ENCODE results near the gene MFAP2.

The MFAP2 gene

DNA sequence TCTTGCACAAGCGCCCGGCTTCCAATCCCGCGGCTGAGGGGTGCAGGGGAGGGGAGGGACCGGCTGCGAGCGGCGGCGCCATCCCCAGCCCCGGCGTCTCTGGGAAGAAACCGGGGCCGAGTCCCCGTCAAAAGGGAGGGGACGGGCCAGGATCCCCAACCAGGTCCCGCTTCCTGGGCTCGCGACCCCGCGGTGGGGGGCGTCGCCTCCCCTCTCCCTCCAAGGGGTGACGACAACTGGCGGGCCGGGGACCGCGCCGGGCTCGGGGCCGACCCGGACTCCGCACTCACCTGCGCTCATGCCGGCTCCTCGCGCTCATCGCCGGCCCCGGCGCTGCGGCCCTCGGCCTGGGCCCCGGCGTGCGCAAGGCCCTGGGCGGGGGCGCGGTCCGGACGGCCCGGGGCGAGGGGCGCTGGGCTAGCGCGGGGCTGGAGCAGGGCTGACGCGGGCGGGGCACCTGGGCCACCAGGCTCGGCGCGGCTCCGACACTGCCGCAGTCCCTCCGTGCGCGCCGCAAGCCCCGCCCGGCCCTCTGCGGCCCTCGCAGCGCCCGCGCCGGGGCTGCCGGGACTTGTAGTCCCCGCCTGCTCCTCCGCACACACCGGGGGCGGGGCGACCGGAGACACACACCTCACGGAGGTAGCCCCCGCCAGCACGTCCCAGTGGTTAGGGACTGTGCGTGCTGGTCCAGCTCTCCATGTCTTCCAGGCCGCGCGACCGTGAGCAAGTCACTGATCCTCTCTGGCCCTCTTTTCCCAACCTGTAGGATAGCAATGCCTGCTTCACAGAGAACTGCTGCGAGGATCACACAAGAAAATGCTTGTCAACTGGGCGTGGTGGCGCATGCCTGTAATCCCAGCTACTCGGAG lies 31.3 kb upstream of the MFAP2 start, which contains the start of gene ATP13A2 (continued):
- TF ChIP-seq CSRNP3 (CRISPR knock-in tag; IDR thresholded peaks at IDR 0.05) (no peak), POU6F1 (CRISPR knock-in tag; IDR thresholded peaks at IDR 0.05; ENCODE audit: borderline replicate concordance, low read depth) (no peak), ZNF565 (CRISPR knock-in tag; conservative IDR thresholded peaks at IDR 0.05; ENCODE audit: low read depth) (no peak), ZNF70 (CRISPR knock-in tag; IDR thresholded peaks at IDR 0.05) (no peak), BACH2 (CRISPR knock-in tag; IDR thresholded peaks at IDR 0.05; ENCODE audit: borderline replicate concordance) (no peak), ZC3H10 (CRISPR knock-in tag; IDR thresholded peaks at IDR 0.05) (no peak), ARNTL (CRISPR knock-in tag; IDR thresholded peaks at IDR 0.05; ENCODE audit: borderline replicate concordance, low read depth) (no peak), OSR1 (CRISPR knock-in tag; IDR thresholded peaks at IDR 0.05) (no peak), ZNF8 (CRISPR knock-in tag; IDR thresholded peaks at IDR 0.05) (no peak), TOX (CRISPR knock-in tag; IDR thresholded peaks at IDR 0.05; ENCODE audit: borderline replicate concordance) (no peak), ZFP3 (CRISPR knock-in tag; IDR thresholded peaks at IDR 0.05) (no peak)

DNA sequence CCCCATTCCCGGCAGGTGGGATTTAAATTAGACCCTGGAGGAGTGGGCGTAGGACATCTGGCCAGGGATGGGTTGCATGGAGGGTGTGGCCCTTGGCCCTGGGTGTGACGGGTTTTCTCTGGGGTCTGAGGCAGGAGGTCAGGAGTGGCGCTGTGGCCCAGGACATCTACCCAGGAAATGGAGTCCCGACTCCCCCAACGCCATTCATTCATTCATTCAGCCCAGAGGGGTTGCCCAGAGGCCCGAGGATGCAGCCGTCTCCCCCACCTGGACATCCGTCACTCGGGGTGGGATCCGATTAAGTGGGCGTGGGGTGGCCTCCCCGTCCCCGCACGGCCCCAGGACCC lies 30.6 kb upstream of the MFAP2 start:
- TF ChIP-seq SNAI2 (CRISPR knock-in tag; IDR thresholded peaks at IDR 0.05): no peak
- TF ChIP-seq ISL1 (CRISPR knock-in tag; IDR thresholded peaks at IDR 0.05): no peak
- no peak for TF ChIP-seq ZFP30 (CRISPR knock-in tag; IDR thresholded peaks at IDR 0.05)
- TF ChIP-seq, protein P1, sequence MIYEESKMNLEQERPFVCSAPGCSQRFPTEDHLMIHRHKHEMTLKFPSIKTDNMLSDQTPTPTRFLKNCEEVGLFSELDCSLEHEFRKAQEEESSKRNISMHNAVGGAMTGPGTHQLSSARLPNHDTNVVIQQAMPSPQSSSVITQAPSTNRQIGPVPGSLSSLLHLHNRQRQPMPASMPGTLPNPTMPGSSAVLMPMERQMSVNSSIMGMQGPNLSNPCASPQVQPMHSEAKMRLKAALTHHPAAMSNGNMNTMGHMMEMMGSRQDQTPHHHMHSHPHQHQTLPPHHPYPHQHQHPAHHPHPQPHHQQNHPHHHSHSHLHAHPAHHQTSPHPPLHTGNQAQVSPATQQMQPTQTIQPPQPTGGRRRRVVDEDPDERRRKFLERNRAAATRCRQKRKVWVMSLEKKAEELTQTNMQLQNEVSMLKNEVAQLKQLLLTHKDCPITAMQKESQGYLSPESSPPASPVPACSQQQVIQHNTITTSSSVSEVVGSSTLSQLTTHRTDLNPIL (CRISPR knock-in tag; IDR thresholded peaks at IDR 0.05; ENCODE audit: low read depth): no peak
- no peak for TF ChIP-seq ZNF8 (CRISPR knock-in tag; IDR thresholded peaks at IDR 0.05)
- ATAC-seq: no peak; the same call in 2 of the 3 replicates

GRCh38 chr1:17009706-17010105 lies 29.3 kb upstream of the MFAP2 start:
- no peak for ATAC-seq
- TF ChIP-seq TCF4 (CRISPR knock-in tag; IDR thresholded peaks at IDR 0.05; ENCODE audit: borderline replicate concordance) (no peak), GLIS3 (CRISPR knock-in tag; IDR thresholded peaks at IDR 0.05) (no peak), CSRNP3 (CRISPR knock-in tag; IDR thresholded peaks at IDR 0.05) (no peak), ZNF8 (CRISPR knock-in tag; IDR thresholded peaks at IDR 0.05) (no peak), ZFP3 (CRISPR knock-in tag; IDR thresholded peaks at IDR 0.05) (no peak), TSHZ2 (CRISPR knock-in tag; IDR thresholded peaks at IDR 0.05) (no peak), ARNTL (CRISPR knock-in tag; IDR thresholded peaks at IDR 0.05; ENCODE audit: borderline replicate concordance, low read depth) (no peak), PPARA (CRISPR knock-in tag; IDR thresholded peaks at IDR 0.05; ENCODE audit: borderline replicate concordance) (no peak), ESRRG (CRISPR knock-in tag; IDR thresholded peaks at IDR 0.05) (no peak), ZC3H10 (CRISPR knock-in tag; IDR thresholded peaks at IDR 0.05) (no peak)
